BJ (cell line): ENCODE results near the gene LRRC63. TPM values are rescaled to one million over a fixed set of nuclear protein-coding genes. Genes with fewer than 3 reads are reported as not detected.

Source experiments
- CTCF ChIA-PET: fragments of 350-600 bp; formaldehyde crosslinking; extraction: SDS; loops from one replicate; lab custom pipeline; 2021; ENCODE audit warnings: antibody characterized with exemption, inconsistent platforms; lab: Yijun Ruan, JAX
- POLR2A ChIA-PET: fragments of 300-600 bp; sonication (Branson Sonifier 250); formaldehyde crosslinking; extraction: SDS; loops from one replicate; lab custom pipeline; 2021; ENCODE audit warnings: antibody characterized with exemption; lab: Charles Lee
- DNase-seq: peaks from one replicate; pipeline ENCODE4 v3.0.0-alpha.2; 2011; ENCODE audit warnings: low read depth
- H3K27me3 ChIP-seq: 2 replicates; pipeline ENCODE4 v1.6.0; 2011; ENCODE audit warnings: low read length; ENCODE audit not compliant: control insufficient read depth, insufficient read depth
- H3K36me3 ChIP-seq: 2 replicates; pipeline ENCODE4 v1.5.1; 2011; ENCODE audit warnings: low read length; ENCODE audit not compliant: control insufficient read depth, insufficient read depth
- H3K4me3 ChIP-seq: 2 replicates; pipeline ENCODE4 v1.5.1; 2011; ENCODE audit warnings: low read depth, mild to moderate bottlenecking, control low read depth, low read length
- polyA plus RNA-seq: library from polyadenylated mRNA; depleted of rRNA; stranded (reverse); fragments of >200 nt; gene quantifications from 2 replicates; pipeline ENCODE4 v1.2.3, GENCODE V29; 2011
- TF ChIP-seq, protein P1 (sequence below): IDR thresholded peaks from 2 replicates; pipeline ENCODE4 v1.5.1; 2011; ENCODE audit warnings: low read depth, mild to moderate bottlenecking, control low read depth, inconsistent platforms, low read length, moderate library complexity; ENCODE audit not compliant: insufficient read depth

Gene LRRC63
- polyA plus RNA-seq, 1 experiment, result not detected

- CTCF ChIA-PET, result interaction anchor here (0.7 to 2.7 kb wide), 3 partner anchors 10 to 178 kb away, joined by 3 to 9 read pairs (median 9); no protein-coding TSS in a partner anchor
- TF ChIP-seq, protein P1, sequence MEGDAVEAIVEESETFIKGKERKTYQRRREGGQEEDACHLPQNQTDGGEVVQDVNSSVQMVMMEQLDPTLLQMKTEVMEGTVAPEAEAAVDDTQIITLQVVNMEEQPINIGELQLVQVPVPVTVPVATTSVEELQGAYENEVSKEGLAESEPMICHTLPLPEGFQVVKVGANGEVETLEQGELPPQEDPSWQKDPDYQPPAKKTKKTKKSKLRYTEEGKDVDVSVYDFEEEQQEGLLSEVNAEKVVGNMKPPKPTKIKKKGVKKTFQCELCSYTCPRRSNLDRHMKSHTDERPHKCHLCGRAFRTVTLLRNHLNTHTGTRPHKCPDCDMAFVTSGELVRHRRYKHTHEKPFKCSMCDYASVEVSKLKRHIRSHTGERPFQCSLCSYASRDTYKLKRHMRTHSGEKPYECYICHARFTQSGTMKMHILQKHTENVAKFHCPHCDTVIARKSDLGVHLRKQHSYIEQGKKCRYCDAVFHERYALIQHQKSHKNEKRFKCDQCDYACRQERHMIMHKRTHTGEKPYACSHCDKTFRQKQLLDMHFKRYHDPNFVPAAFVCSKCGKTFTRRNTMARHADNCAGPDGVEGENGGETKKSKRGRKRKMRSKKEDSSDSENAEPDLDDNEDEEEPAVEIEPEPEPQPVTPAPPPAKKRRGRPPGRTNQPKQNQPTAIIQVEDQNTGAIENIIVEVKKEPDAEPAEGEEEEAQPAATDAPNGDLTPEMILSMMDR, result no peak
- peaks cover 1% of the 10 kb centered on the region for H3K27me3 ChIP-seq
- DNase-seq, result no peak
- POLR2A ChIA-PET, result no interaction called here
- H3K4me3 ChIP-seq, result no peak overlapping the region
- no peaks in the 10 kb centered on the region for H3K36me3 ChIP-seq
These were observed 35.0 kb upstream of the LRRC63 start for GRCh38 chr13:46176756-46177155.

- Histone ChIP-seq H3K36me3 (no peaks in the 10 kb centered on the region), H3K4me3 (no peak overlapping the region), H3K27me3 (no peaks in the 10 kb centered on the region; the same call in none of the 2 replicates)
- ChIA-PET POLR2A (no interaction called here), CTCF (interaction anchor here (0.8 to 2.7 kb wide), 2 partner anchors 11 to 319 kb away, joined by 3 to 9 read pairs; no protein-coding TSS in a partner anchor)
- TF ChIP-seq, protein P1, result no peak
- DNase-seq, result no peak
These were observed 33.6 kb upstream of the LRRC63 start for GRCh38 chr13:46178143-46178542.

DNA sequence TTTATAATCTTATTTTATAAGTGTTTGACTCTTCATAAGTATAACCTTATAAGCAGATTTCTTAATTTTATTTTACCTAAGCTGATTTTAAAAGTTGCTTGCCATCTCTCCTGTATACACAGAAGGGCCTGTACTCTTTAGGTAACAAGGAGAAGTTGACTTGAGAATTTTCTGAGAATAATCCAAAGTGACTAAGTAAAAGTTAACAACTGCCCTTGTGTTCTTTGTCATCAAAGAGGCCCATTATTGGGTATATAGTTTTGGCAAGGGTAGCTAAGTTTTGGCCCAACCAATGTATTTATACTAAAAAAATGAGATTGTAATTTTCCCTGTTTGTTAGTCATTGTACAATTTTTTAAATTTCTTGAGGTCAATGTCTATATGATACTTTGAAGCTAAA lies 32.9 kb upstream of the LRRC63 start:
- no peak for DNase-seq
- H3K27me3 ChIP-seq, result no peaks in the 10 kb centered on the region; the same call in none of the 2 replicates
- ChIA-PET POLR2A (no interaction called here), CTCF (interaction anchor here (0.8 kb wide), 1 partner anchor 318 kb away, joined by 3 read pairs; no protein-coding TSS in a partner anchor)
- TF ChIP-seq, protein P1, result no peak
- H3K4me3 ChIP-seq, result no peak overlapping the region
- H3K36me3 ChIP-seq, result no peaks in the 10 kb centered on the region

DNA sequence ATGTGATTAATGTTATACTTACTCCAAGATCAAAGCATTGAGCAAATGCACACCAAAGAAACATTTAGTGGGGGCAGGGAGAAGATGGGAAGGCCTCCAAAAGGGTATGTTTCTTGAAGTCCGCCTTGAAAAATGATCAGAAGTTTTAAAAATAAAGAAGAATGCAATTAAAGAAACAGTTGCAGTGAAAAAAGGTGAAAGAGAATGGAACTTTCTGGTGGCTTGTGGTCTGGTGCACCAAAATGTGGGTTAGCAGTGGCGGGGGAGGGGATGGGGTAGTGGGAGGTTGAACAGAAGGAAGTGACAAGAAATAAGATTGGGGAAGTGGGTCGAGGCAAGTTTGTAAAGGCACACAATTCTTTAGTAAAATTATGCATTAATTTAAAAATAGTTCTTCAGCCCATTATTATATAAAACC lies 32.2 kb upstream of the LRRC63 start:
- Histone ChIP-seq H3K27me3 (no peaks in the 10 kb centered on the region; the same call in none of the 2 replicates), H3K4me3 (no peak overlapping the region), H3K36me3 (no peaks in the 10 kb centered on the region)
- ChIA-PET CTCF (no interaction called here), POLR2A (no interaction called here)
- TF ChIP-seq, protein P1, result no peak
- no peak for DNase-seq

DNA sequence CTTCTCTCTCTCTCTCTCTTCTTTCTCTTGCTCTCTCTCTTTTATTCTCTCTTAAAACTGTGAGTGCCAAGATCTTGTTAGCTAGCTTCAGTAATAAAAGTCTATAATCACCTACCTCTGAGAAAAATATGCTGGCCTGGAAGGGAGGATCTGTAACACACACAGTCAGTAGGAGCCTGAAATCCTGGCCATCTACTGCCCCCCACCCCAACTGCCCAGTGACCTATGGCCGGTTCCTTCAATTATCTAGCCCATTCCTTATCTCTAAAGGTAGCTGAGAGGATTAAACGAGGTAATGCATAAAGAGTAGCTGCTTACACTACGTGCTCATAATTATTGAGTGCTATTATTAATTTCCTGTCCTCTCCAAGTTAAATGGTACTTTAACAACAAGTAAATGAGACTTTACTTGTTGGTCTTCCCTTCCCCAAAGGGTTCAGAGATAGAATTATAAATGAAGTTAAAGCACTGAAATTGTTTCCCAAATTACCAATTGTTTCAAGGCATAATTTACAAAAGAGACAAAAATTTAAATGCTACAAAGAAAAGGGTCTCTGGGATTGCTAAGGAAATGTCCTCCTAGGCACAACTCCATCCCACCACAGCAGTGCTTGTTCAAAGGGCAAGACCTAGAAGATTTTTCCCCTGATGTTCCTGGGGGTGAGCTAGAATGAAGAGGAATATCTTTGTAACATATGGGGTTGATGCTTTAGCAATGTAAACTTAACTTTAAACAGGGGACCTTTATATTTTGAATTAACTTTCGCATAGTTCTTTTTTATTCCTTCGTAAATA lies 31.6 kb upstream of the LRRC63 start:
- Histone ChIP-seq H3K27me3 (no peaks in the 10 kb centered on the region; the same call in none of the 2 replicates), H3K36me3 (no peaks in the 10 kb centered on the region), H3K4me3 (no peak overlapping the region)
- TF ChIP-seq, protein P1, result no peak
- CTCF ChIA-PET, result no interaction called here
- no peak for DNase-seq
- POLR2A ChIA-PET, result no interaction called here
